ENCODE data around the gene C17orf113.
"Not testable (repeated sequence)": the region's sequence is repeated elsewhere in the genome, so short reads cannot be mapped to it uniquely, and the experiment has no call there.

C17orf113 gene

GRCh38 chr17:42042598-42043319 lies 7.6 kb downstream of the C17orf113 start:
- no peak for DNase-seq (ENCODE audit: low read depth, low spot score)

- no peak for DNase-seq (ENCODE audit: low read depth, low spot score)
Measured at GRCh38 chr17:42041619-42042018, 8.8 kb downstream of the C17orf113 start.

DNA sequence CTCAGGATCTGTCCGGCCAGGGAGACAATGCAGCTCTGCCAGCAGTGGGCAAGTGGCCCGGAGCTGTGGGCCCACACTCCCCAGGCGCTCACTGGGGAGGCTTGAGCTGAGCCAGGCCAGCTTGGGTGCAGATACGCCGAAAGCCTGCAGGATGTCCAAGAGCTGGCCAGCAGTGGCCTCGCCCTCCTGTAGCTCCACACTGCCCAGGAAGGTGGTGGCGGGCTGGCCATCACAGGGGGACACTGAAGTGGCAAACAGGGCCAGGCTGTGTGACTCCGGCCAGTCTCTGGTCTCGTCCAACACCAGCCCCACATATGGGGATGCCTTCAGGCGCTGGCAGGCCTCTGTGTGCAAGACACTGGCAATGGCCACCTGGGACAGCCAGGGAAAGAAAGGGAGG lies 9.6 kb downstream of the C17orf113 start:
- no peak for DNase-seq (ENCODE audit: low read depth, low spot score)

DNA sequence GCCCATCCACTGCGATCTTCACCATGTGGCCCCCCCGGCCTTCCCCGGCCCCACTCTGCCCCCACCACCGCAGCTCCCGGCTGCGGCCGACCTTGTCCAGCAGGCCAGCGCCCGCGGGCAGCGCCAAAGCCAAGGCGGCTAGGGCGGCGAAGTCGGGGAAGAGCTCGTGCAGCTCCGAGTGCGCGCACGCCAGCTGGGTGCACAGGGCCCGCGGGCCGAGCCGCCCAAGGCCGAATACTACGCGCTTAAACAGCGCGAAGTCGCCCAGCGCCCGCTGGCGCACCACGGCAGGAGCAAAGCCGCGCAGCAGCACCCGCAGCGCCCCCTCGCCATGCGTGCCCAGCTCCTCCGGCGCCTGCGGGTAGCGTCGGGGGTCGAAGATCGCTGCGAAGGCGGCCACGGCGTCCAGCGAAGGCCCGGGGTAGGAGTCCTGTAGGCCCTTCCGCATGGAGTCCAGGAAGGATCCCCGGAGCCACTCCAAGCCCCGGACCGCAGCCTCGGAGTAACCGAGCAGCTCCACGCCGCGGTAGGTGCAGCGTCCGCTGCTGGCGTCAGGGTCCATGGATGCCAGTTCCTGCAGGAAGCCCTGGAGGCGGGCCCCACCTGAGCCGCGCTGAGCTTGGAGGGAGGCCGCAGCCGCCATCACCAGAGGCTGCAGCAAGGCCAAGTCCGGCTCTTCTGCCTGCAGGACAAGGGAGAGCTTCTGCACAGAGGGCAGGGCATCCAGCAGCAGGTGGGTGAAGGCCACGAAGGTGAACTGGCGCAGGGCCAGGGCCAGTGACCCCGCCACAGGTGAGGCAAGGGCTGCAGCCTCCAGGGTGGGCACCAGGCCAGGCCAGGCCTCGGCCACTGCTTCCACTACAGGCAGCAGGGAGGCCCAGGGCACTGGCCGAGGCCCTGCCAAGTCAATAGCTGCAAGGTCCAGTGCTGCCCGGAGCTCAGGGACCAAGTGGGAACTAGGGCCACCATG lies 10.3 kb downstream of the C17orf113 start:
- peak; percentile 26 for DNase-seq (ENCODE audit: low read depth, low spot score)

GRCh38 chr17:42038221-42038973 lies 12.0 kb downstream of the C17orf113 start:
- DNase-seq (ENCODE audit: low read depth, low spot score) = no peak

DNA sequence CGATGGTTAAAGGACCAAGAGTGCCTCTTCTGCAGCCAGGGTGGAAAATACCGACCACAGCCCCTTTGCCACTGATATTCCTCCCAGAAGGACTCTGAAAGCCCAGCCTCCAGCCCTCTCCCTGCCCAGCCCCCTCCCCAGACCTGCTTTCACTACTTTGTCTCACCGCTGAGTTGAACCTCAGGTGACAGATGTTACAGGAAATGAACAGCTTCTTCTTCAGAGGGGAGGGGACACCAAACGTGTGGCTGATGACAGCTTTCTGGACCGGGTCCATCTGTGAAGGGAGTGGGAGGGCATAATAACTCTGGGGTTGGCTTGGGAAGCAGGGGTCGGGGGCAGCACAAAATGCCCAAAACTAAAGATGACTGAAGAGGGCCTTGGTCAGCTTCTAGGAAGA lies 16.3 kb downstream of the C17orf113 start:
- DNase-seq (ENCODE audit: low read depth, low spot score) = no peak

GRCh38 chr17:42031584-42031983 lies 18.8 kb downstream of the C17orf113 start:
- DNase-seq (ENCODE audit: low read depth, low spot score) = no peak

DNA sequence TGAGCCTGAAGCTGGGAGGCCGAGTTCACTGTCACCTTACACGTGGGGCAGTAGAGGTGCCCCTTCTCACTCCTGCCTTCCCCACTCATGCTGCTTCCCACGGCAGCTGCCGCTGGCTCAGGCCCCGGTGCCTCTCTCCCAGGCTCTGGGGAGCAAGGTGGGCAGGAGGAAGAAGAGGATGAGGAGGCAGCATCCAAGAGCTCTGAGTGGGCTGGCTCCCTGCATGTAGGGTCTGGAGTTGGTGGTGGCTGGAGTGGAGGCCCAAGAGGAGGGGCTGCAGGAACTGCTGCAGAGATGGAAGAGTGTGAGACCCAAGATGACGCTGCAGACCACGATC lies 21.6 kb downstream of the C17orf113 start:
- no peak for DNase-seq (ENCODE audit: low read depth, low spot score)

DNA sequence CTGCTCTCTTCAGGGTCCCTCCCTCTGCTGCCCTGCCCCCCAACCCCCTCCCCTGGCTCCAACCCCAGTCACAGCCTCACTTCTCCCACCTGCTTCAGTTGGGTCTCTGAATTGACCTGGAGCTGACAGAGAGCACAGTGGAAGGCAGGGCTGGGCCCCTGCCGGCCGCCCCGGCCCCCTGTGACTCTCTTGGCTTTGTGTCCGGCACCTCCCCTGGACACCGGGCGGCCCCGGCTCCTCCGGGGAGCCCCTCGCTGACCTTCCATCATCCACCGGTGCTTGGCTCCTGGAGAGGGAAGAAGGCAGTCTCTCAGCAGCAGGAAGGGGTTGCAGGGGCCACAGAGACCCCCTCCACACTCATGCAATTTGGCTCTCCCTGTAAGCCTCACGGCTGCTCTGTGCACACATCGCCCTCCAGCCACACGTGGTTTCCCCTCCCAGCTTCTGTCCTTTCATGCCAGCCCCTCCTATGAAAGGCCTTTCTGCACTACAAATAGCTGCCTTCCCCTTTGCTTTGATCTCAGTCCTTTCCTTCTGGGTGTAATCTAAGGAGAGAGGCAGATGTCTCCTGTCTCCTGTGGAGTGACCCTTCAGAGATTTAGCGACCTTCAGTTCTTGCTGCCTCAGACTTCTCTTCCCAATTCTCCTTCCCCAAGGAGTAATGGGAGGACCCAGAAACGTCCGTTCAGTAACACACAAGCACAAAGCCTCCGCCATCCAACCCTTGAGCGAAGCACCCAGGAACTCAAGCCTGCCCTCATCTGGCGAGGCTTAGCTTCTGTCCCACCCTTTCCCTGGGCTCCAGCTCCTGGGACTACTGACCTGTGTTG lies 22.2 kb downstream of the C17orf113 start:
- DNase-seq (ENCODE audit: low read depth, low spot score) = peak; percentile 86

DNA sequence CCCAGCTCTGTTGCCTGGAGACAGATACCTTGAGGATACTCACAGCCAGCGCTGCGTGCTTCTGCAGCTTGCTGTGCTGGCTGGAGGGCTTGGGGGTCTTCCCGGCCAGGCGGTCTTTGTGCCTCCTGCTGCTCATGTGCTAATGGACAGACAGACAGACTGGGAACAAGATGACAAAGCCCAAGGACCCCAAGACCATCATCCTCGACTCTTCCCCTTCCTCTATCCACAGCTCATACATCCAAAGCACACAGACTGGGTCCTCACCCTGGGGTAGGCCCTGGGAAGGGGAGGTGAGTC lies 22.9 kb downstream of the C17orf113 start:
- DNase-seq (ENCODE audit: low read depth, low spot score) = no peak

DNA sequence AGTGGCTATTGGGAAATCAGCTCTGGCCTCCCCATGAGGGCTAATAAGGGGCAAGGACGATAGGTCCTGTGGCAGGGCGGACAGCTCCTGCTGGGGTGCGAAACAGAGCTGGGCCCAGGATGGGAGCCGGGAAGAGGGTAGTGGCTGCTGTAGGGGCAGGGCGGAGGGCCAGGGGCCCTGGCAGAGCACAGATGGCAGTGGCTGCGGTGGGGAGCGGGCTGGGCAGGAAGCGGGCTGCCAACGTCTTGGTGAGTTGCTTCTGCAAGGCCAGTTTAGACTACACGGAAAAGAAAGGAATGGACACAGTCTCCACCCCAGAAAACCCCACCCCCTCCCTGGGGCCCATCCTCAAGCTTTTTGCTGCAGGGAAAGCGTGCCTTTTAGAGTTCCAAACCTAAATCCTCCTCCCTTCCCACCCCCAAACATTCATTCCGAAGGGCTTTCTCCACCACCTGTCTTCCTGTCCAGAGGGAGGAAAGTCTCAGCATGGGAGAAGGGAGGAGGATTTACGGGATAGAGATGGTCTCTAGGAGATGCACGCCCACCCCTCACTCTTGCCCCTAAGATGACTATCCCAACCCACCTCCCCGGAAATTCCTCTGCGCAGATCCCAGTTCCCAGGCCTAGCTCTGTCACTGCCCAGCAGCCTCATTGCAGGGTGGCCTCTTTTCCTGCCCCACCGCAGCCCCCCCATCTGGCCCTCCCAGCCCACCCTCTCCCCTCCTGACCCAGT lies 23.4 kb downstream of the C17orf113 start:
- DNase-seq (ENCODE audit: low read depth, low spot score) = no peak

DNA sequence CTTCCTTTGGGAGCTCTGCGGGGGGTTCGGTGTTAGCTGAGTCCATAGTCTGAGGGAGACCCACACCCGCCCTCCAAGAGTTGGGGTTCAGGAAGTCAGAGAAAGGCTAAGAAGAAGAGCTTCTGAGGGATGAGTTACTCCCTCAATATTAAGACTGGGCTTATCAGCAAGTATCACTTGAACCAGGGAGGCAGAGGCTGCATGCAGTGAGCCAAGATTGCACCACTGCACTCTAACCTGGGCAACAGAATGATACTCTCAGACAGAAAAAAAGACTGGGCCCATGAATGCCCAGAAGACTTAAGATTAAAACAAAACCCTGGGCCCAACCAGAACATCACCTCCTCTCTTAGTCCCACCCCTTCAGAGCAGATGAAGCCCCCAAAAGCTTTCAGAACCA lies 24.5 kb downstream of the C17orf113 start:
- DNase-seq (ENCODE audit: low read depth, low spot score) = no peak

DNA sequence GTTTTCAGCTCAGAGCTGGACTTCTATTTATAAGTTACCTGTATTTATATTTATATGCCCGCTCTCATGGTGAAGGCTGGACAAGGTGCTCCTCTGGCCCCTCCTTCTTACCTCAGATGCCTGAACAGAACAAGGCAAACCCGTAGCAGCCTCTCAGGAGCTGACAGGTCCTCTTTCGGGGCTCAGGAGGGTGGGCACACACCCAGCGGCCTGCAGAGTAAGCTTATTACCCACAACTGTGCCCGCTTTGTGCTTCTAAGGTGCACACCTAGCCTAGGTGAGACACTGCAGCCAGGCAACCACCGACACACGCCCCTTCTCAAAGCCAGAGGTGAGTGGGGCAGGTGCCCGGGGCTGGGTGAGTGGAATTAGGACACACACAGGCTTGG lies 25.2 kb downstream of the C17orf113 start:
- no peak for DNase-seq (ENCODE audit: low read depth, low spot score)

DNA sequence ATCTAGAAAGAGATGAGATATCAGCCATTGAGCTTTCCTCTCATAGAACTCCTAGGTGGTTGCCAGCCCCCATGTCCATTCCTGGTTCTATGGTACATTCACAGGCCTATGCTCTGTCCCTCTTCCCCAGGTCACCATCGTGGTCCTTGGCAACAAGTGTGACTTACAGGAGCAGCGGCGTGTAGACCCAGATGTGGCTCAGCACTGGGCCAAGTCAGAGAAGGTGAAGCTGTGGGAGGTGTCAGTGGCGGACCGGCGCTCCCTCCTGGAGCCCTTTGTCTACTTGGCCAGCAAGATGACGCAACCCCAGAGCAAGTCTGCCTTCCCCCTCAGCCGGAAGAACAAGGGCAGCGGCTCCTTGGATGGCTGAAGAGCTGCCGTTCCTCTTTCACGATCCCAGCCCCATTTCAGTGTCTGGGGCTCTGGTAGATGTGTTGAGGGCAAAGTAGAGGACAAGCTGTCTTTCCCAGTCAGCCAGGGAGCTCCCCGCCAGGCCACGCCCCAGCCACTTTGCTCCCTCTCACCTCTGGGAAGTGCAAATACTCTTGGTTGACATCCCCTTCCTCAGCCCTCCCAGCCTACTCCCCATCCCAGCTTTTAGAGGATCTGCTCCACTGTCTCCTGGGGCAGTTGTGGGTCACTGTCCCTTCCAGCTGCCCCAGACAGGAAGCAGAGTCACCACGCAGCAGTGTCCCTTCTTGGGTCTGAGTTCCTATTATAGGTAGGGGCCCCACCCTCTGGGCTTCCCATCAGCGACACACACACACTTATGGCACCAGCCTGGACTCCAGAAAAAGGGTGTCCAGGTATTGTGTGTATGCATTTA lies 26.7 kb downstream of the C17orf113 start:
- no peak for DNase-seq (ENCODE audit: low read depth, low spot score)

GRCh38 chr17:42020845-42021244 lies 29.6 kb downstream of the C17orf113 start:
- not testable (repeated sequence) for DNase-seq (ENCODE audit: low read depth, low spot score)

GRCh38 chr17:42019509-42020404 lies 30.6 kb downstream of the C17orf113 start, which contains the start of gene NKIRAS2:
TSS of gene NKIRAS2 (plus strand) at chr17:42020090. CDS start at chr17:42021578, 1,488 bp downstream.
- peak; percentile 93 for DNase-seq (ENCODE audit: low read depth, low spot score)

GRCh38 chr17:42018988-42019387 lies 31.4 kb downstream of the C17orf113 start:
- no peak for DNase-seq (ENCODE audit: low read depth, low spot score)

GRCh38 chr17:42018339-42018738 lies 32.1 kb downstream of the C17orf113 start:
- DNase-seq (ENCODE audit: low read depth, low spot score) = peak; percentile 40

- peak; percentile 75 for DNase-seq (ENCODE audit: low read depth, low spot score)
Measured at GRCh38 chr17:42017866-42018200, 32.6 kb downstream of the C17orf113 start.
